ENCODE results near the gene DIP2C. TPM values are rescaled to one million over a fixed set of nuclear protein-coding genes. Genes with fewer than 3 reads are reported as not detected.

The DIP2C gene
- total RNA-seq, 1 donor from 2014 or later, result 52.6 TPM

- Mint-ChIP-seq H3K27ac (ENCODE audit: unreplicated experiment) (peak overlapping the region; percentile 49), H3K4me3 (ENCODE audit: unreplicated experiment) (no peak overlapping the region), H3K36me3 (ENCODE audit: unreplicated experiment) (no peaks in the 10 kb centered on the region), H3K9me3 (ENCODE audit: unreplicated experiment) (peaks cover 2% of the 10 kb centered on the region), H3K4me1 (ENCODE audit: low read depth, unreplicated experiment) (peaks cover 35% of the 10 kb centered on the region), H3K27me3 (ENCODE audit: unreplicated experiment) (no peaks in the 10 kb centered on the region)
- TF ChIP-seq CTCF (IDR thresholded peaks at IDR 0.05; ENCODE audit: partially characterized antibody, unreplicated experiment), result no peak
- no peak for DNase-seq
Observed at GRCh38 chr10:234708-235406, 454.6 kb downstream of the DIP2C start.

- H3K4me3 Mint-ChIP-seq (ENCODE audit: unreplicated experiment), result no peak overlapping the region
- peaks cover 35% of the 10 kb centered on the region for H3K4me1 Mint-ChIP-seq (ENCODE audit: low read depth, unreplicated experiment)
- H3K36me3 Mint-ChIP-seq (ENCODE audit: unreplicated experiment), result no peaks in the 10 kb centered on the region
- peaks cover 2% of the 10 kb centered on the region for H3K9me3 Mint-ChIP-seq (ENCODE audit: unreplicated experiment)
- H3K27me3 Mint-ChIP-seq (ENCODE audit: unreplicated experiment), result no peaks in the 10 kb centered on the region
- H3K27ac Mint-ChIP-seq (ENCODE audit: unreplicated experiment), result no peak overlapping the region
- TF ChIP-seq CTCF (IDR thresholded peaks at IDR 0.05; ENCODE audit: partially characterized antibody, unreplicated experiment), result no peak
- DNase-seq, result no peak
Observed at GRCh38 chr10:232878-233277, 456.6 kb downstream of the DIP2C start.

- Mint-ChIP-seq H3K4me1 (ENCODE audit: low read depth, unreplicated experiment) (peaks cover 35% of the 10 kb centered on the region), H3K27ac (ENCODE audit: unreplicated experiment) (no peak overlapping the region), H3K36me3 (ENCODE audit: unreplicated experiment) (no peaks in the 10 kb centered on the region), H3K27me3 (ENCODE audit: unreplicated experiment) (no peaks in the 10 kb centered on the region), H3K9me3 (ENCODE audit: unreplicated experiment) (peaks cover 2% of the 10 kb centered on the region), H3K4me3 (ENCODE audit: unreplicated experiment) (no peak overlapping the region)
- TF ChIP-seq CTCF (IDR thresholded peaks at IDR 0.05; ENCODE audit: partially characterized antibody, unreplicated experiment), result no peak
- DNase-seq, result no peak
Observed at GRCh38 chr10:232061-232460, 457.4 kb downstream of the DIP2C start.

- Mint-ChIP-seq H3K27me3 (ENCODE audit: unreplicated experiment) (no peaks in the 10 kb centered on the region), H3K9me3 (ENCODE audit: unreplicated experiment) (peaks cover 2% of the 10 kb centered on the region), H3K36me3 (ENCODE audit: unreplicated experiment) (no peaks in the 10 kb centered on the region), H3K4me1 (ENCODE audit: low read depth, unreplicated experiment) (peaks cover 31% of the 10 kb centered on the region), H3K27ac (ENCODE audit: unreplicated experiment) (no peak overlapping the region), H3K4me3 (ENCODE audit: unreplicated experiment) (no peak overlapping the region)
- DNase-seq, result no peak
- TF ChIP-seq CTCF (IDR thresholded peaks at IDR 0.05; ENCODE audit: partially characterized antibody, unreplicated experiment), result peak; percentile 81
Observed at GRCh38 chr10:230758-231157, 458.7 kb downstream of the DIP2C start.

- no peaks in the 10 kb centered on the region for H3K36me3 Mint-ChIP-seq (ENCODE audit: unreplicated experiment)
- H3K9me3 Mint-ChIP-seq (ENCODE audit: unreplicated experiment), result no peaks in the 10 kb centered on the region
- no peak overlapping the region for H3K27ac Mint-ChIP-seq (ENCODE audit: unreplicated experiment)
- TF ChIP-seq CTCF (IDR thresholded peaks at IDR 0.05; ENCODE audit: partially characterized antibody, unreplicated experiment), result no peak
- no peak for DNase-seq
- H3K4me3 Mint-ChIP-seq (ENCODE audit: unreplicated experiment), result no peak overlapping the region
- peaks cover 13% of the 10 kb centered on the region for H3K4me1 Mint-ChIP-seq (ENCODE audit: low read depth, unreplicated experiment)
- no peaks in the 10 kb centered on the region for H3K27me3 Mint-ChIP-seq (ENCODE audit: unreplicated experiment)
Observed at GRCh38 chr10:228366-228765, 461.1 kb downstream of the DIP2C start.

Measured in glutamatergic neuron (in vitro differentiated cells).